Left forelimb (tissue), 1 donor: ENCODE data around the gene TVP23C.
"Not testable (repeated sequence)": the region's sequence is repeated elsewhere in the genome, so short reads cannot be mapped to it uniquely, and the experiment has no call there.

Experiments
- DNase-seq: peaks from one replicate; pipeline ENCODE4 v3.0.0-alpha.2; 2018; ENCODE audit warnings: low spot score

The TVP23C gene

GRCh38 chr17:15526292-15527218 is 36.7 kb downstream of the TVP23C start:
- not testable (repeated sequence) for DNase-seq

- DNase-seq = not testable (repeated sequence)
These were observed 38.0 kb downstream of the TVP23C start for GRCh38 chr17:15524990-15525985.

- no peak for DNase-seq
These were observed 47.1 kb downstream of the TVP23C start for GRCh38 chr17:15516150-15516549.

GRCh38 chr17:15514469-15514868 is 48.8 kb downstream of the TVP23C start:
- no peak for DNase-seq

- no peak for DNase-seq
These were observed 49.3 kb downstream of the TVP23C start for GRCh38 chr17:15513856-15514459.

- DNase-seq = no peak
These were observed 50.1 kb downstream of the TVP23C start for GRCh38 chr17:15513058-15513791.

- no peak for DNase-seq
These were observed 51.1 kb downstream of the TVP23C start for GRCh38 chr17:15512071-15512709.

- no peak for DNase-seq
These were observed 52.1 kb downstream of the TVP23C start for GRCh38 chr17:15511142-15511541.

- no peak for DNase-seq
These were observed 52.9 kb downstream of the TVP23C start for GRCh38 chr17:15510361-15510760.

- no peak for DNase-seq
These were observed 54.2 kb downstream of the TVP23C start for GRCh38 chr17:15509095-15509494.

- no peak for DNase-seq
These were observed 54.8 kb downstream of the TVP23C start for GRCh38 chr17:15508466-15508865.

- no peak for DNase-seq
These were observed 55.4 kb downstream of the TVP23C start for GRCh38 chr17:15507896-15508295.

- DNase-seq = no peak
These were observed 56.3 kb downstream of the TVP23C start for GRCh38 chr17:15507001-15507400.

- DNase-seq = not testable (repeated sequence)
These were observed 57.6 kb downstream of the TVP23C start for GRCh38 chr17:15505708-15506107.

GRCh38 chr17:15503731-15504130 is 59.6 kb downstream of the TVP23C start:
- no peak for DNase-seq

GRCh38 chr17:15502369-15503112 is 60.7 kb downstream of the TVP23C start:
- peak; percentile 92 for DNase-seq

- DNase-seq = no peak
These were observed 61.5 kb downstream of the TVP23C start for GRCh38 chr17:15501793-15502192.

- DNase-seq = no peak
These were observed 62.0 kb downstream of the TVP23C start for GRCh38 chr17:15501282-15501681.

- no peak for DNase-seq
These were observed 65.2 kb downstream of the TVP23C start for GRCh38 chr17:15498107-15498506.
